ENCODE measurements around the gene GRIN2A. TPM values are rescaled to one million over a fixed set of nuclear protein-coding genes. Genes with fewer than 3 reads are reported as not detected.

The GRIN2A gene
- total and polyA plus RNA-seq, 4 experiments from 2014 or later: not detected

DNA sequence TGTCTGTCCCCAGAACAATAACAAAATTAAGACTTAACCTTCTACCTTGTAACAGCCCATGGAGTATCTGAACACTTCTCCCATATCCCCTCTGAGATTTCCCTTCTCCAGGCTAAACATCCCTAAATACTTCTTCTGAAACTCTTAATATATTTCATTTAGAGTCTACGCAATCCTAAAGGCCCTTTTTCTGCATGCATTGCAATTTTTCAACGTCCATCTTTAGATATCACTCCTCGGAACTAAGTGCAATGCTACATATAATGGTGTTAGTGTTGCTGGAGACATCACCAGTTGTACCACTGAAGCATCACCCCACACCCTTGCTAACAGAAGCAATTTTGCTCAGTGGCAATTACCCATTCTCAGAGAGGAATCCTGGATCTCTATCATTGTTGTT, 13.2 kb downstream of the GRIN2A start:
- no peak for DNase-seq
- intact Hi-C loops (cut with micrococcal nuclease): no loop called here
- Mint-ChIP-seq H3K4me1 (no peaks in the 10 kb centered on the region), H3K4me3 (no peak overlapping the region), H3K9me3 (peaks cover 0 to 10% (median 0%) of the 10 kb centered on the region in 8 donors), H3K27me3 (peaks cover 0 to 5% of the 10 kb centered on the region in 2 donors), H3K27ac (no peak overlapping the region), H3K36me3 (no peaks in the 10 kb centered on the region)
- Histone ChIP-seq H3K36me3 (ENCODE audit: insufficient read depth, low read length) (no peaks in the 10 kb centered on the region), H3K4me3 (ENCODE audit: low read length in 2 of 2) (no peak overlapping the region), H3K4me1 (ENCODE audit: insufficient read depth, low read length) (no peaks in the 10 kb centered on the region), H3K9me3 (ENCODE audit: control insufficient read depth in 1 of 2, low read length in 2 of 2) (no peaks in the 10 kb centered on the region), H3K27me3 (ENCODE audit: insufficient read depth, low read length) (no peaks in the 10 kb centered on the region), H3K27ac (ENCODE audit: low read depth, low read length) (no peak overlapping the region)
- ChIA-PET CTCF (ENCODE audit: partially characterized antibody) (no interaction called here), POLR2A (ENCODE audit: partially characterized antibody) (no interaction called here)

DNA sequence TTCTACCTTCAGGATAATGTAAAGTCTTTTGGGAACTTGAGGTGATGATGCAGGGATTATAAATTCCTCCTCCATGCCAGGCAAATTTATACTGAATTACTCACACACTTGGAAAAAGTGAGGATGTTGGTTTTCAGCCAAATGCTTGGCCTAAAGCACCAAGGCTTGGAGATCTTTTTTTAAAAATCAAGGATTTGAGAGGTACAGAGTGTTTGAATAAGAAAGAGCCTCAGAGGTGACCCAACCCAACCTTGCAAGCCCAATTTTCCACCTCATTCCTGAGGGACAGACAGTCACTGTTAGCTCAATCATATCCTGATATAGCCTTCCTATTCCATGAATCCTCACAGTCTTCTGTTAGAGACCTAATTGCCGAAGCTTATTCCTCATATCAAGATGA, 14.0 kb downstream of the GRIN2A start:
- H3K4me3 Mint-ChIP-seq: no peak overlapping the region
- ChIA-PET POLR2A (ENCODE audit: partially characterized antibody) (no interaction called here), CTCF (ENCODE audit: partially characterized antibody) (no interaction called here)
- no peak for DNase-seq
- Histone ChIP-seq H3K4me1 (ENCODE audit: insufficient read depth, low read length) (no peaks in the 10 kb centered on the region), H3K4me3 (ENCODE audit: low read length in 2 of 2) (no peak overlapping the region), H3K27me3 (ENCODE audit: insufficient read depth, low read length) (no peaks in the 10 kb centered on the region), H3K9me3 (ENCODE audit: control insufficient read depth in 1 of 2, low read length in 2 of 2) (no peaks in the 10 kb centered on the region), H3K27ac (ENCODE audit: low read depth, low read length) (no peak overlapping the region), H3K36me3 (ENCODE audit: insufficient read depth, low read length) (no peaks in the 10 kb centered on the region)
- intact Hi-C loops (cut with micrococcal nuclease): no loop called here
- H3K4me1 Mint-ChIP-seq: no peaks in the 10 kb centered on the region
- H3K9me3 Mint-ChIP-seq: peaks cover 0 to 9% (median 0%) of the 10 kb centered on the region in 8 donors
- no peak overlapping the region for H3K27ac Mint-ChIP-seq
- H3K27me3 Mint-ChIP-seq: peaks cover 0 to 5% of the 10 kb centered on the region in 2 donors
- no peaks in the 10 kb centered on the region for H3K36me3 Mint-ChIP-seq

DNA sequence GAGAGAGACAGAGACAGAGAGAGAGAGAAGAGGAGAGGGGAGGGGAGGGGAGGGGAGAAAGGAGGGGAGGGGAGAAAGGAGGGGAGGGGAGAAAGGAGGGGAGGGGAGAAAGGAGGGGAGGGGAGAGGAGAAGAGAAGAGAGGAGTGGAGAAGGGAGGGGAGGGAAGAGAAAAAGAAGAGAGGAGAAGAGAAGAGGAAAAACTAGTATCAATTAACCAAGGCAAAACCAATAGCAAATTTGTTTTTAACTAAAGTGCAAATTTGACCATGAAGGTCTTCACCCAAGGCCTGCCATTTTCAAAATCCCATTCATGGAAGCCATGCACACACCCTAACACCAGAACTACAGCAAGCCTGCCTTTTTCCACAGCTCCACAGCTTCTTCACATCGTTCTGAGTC, 16.6 kb downstream of the GRIN2A start:
- POLR2A ChIA-PET (ENCODE audit: partially characterized antibody): no interaction called here
- no peaks in the 10 kb centered on the region for H3K9me3 ChIP-seq (ENCODE audit: control insufficient read depth in 1 of 2, low read length in 2 of 2)
- H3K9me3 Mint-ChIP-seq: peaks cover 0 to 9% (median under 1%) of the 10 kb centered on the region in 8 donors
- H3K36me3 ChIP-seq (ENCODE audit: insufficient read depth, low read length): no peaks in the 10 kb centered on the region
- intact Hi-C loops (cut with micrococcal nuclease): no loop called here
- H3K27me3 Mint-ChIP-seq: peaks cover 2 to 3% of the 10 kb centered on the region in 2 donors
- H3K4me3 Mint-ChIP-seq: no peak overlapping the region
- no peaks in the 10 kb centered on the region for H3K36me3 Mint-ChIP-seq
- H3K27ac Mint-ChIP-seq: no peak overlapping the region
- H3K4me3 ChIP-seq (ENCODE audit: low read length in 2 of 2): no peak overlapping the region
- DNase-seq: no peak
- no peak overlapping the region for H3K27ac ChIP-seq (ENCODE audit: low read depth, low read length)
- H3K4me1 Mint-ChIP-seq: no peaks in the 10 kb centered on the region
- no peaks in the 10 kb centered on the region for H3K4me1 ChIP-seq (ENCODE audit: insufficient read depth, low read length)
- no peaks in the 10 kb centered on the region for H3K27me3 ChIP-seq (ENCODE audit: insufficient read depth, low read length)
- CTCF ChIA-PET (ENCODE audit: partially characterized antibody): no interaction called here

DNA sequence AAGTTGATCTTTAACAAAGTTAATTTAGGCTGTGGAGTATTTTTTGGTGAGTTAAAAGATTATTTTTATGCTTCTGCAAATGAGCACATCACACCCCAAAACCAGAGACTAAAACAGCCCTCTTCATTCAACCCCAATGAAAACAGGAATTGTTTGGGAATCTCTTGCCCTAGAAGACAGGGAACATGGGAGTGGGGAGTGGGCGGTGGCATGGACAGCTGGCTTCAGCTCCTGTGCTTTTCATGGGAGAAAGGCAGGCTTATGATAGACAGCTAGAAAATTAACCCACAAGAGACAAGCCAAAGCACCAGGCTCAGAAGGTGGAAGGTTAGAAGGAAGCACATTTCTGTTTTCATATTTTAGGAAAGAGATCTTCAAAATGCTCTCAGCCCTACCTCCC, 19.2 kb downstream of the GRIN2A start:
- H3K9me3 Mint-ChIP-seq: peaks cover 0 to 3% (median 0%) of the 10 kb centered on the region in 8 donors

DNA sequence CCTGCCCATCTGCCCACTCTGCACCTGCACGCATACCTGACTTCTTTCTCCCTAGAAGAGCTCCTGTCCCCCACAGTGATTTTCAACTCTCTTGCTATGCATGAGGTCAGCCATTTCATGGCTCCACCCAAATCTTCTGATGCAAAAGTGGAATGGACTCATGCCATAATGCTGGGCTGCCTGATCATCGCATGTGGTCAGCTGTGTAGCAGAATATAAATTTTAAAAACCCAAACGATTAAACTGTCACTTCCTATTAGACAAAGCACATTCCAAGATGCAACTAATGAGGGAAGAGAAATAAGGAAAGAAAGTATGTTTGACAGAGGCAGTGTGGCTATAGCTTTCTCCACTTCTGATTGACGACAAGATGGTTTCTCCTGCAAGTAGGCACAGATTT, 26.1 kb downstream of the GRIN2A start:
- ChIA-PET POLR2A (ENCODE audit: partially characterized antibody) (no interaction called here), CTCF (ENCODE audit: partially characterized antibody) (no interaction called here)
- no peak for DNase-seq
- Histone ChIP-seq H3K4me1 (ENCODE audit: insufficient read depth, low read length) (no peaks in the 10 kb centered on the region), H3K4me3 (ENCODE audit: low read length in 2 of 2) (no peak overlapping the region), H3K27me3 (ENCODE audit: insufficient read depth, low read length) (no peaks in the 10 kb centered on the region), H3K27ac (ENCODE audit: low read depth, low read length) (no peak overlapping the region), H3K9me3 (ENCODE audit: control insufficient read depth in 1 of 2, low read length in 2 of 2) (no peaks in the 10 kb centered on the region), H3K36me3 (ENCODE audit: insufficient read depth, low read length) (no peaks in the 10 kb centered on the region)
- intact Hi-C loops (cut with micrococcal nuclease): no loop called here
- H3K27ac Mint-ChIP-seq: no peak overlapping the region
- no peaks in the 10 kb centered on the region for H3K4me1 Mint-ChIP-seq
- H3K36me3 Mint-ChIP-seq: no peaks in the 10 kb centered on the region
- H3K4me3 Mint-ChIP-seq: no peak overlapping the region
- H3K9me3 Mint-ChIP-seq: peaks cover 0 to 9% (median 2%) of the 10 kb centered on the region in 8 donors
- peaks cover 6 to 9% of the 10 kb centered on the region in 2 donors for H3K27me3 Mint-ChIP-seq

More for the DNA sequence above, 19.2 kb downstream of the GRIN2A start:
- Mint-ChIP-seq H3K27ac (no peak overlapping the region), H3K4me1 (no peaks in the 10 kb centered on the region), H3K4me3 (no peak overlapping the region), H3K36me3 (no peaks in the 10 kb centered on the region), H3K27me3 (peaks cover 4 to 6% of the 10 kb centered on the region in 2 donors)
- Histone ChIP-seq H3K9me3 (ENCODE audit: control insufficient read depth in 1 of 2, low read length in 2 of 2) (no peaks in the 10 kb centered on the region), H3K4me1 (ENCODE audit: insufficient read depth, low read length) (no peaks in the 10 kb centered on the region), H3K27ac (ENCODE audit: low read depth, low read length) (no peak overlapping the region), H3K36me3 (ENCODE audit: insufficient read depth, low read length) (no peaks in the 10 kb centered on the region), H3K27me3 (ENCODE audit: insufficient read depth, low read length) (no peaks in the 10 kb centered on the region), H3K4me3 (ENCODE audit: low read length in 2 of 2) (no peak overlapping the region)
- ChIA-PET POLR2A (ENCODE audit: partially characterized antibody) (no interaction called here), CTCF (ENCODE audit: partially characterized antibody) (no interaction called here)
- DNase-seq: no peak
- intact Hi-C loops (cut with micrococcal nuclease): no loop called here

DNA sequence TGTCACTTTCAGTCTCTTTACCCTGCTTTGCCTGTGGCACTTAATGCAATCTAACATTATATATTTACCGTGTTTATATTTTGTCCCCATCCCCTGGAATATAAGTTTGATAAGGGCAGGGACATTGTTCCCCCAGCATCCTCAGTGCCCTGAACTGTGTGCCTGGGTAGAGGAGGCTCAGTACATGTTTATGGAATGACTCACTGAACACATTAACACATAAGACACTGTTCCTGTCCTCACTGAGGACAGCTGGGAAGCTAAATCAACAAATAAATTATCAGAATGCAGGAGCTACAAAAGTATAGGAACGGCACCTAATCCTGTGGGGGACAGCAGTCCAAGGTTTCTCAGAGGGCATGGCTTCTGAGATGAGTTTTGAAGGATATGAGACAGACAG, 27.8 kb downstream of the GRIN2A start:
- Mint-ChIP-seq H3K27ac (no peak overlapping the region), H3K27me3 (peaks cover 4 to 9% of the 10 kb centered on the region in 2 donors), H3K4me1 (no peaks in the 10 kb centered on the region), H3K4me3 (no peak overlapping the region), H3K9me3 (peaks cover 0 to 9% (median under 1%) of the 10 kb centered on the region in 8 donors), H3K36me3 (no peaks in the 10 kb centered on the region)
- DNase-seq: no peak
- intact Hi-C loops (cut with micrococcal nuclease): no loop called here
- Histone ChIP-seq H3K9me3 (ENCODE audit: control insufficient read depth in 1 of 2, low read length in 2 of 2) (no peaks in the 10 kb centered on the region), H3K4me3 (ENCODE audit: low read length in 2 of 2) (no peak overlapping the region), H3K4me1 (ENCODE audit: insufficient read depth, low read length) (no peaks in the 10 kb centered on the region), H3K27ac (ENCODE audit: low read depth, low read length) (no peak overlapping the region), H3K27me3 (ENCODE audit: insufficient read depth, low read length) (no peaks in the 10 kb centered on the region), H3K36me3 (ENCODE audit: insufficient read depth, low read length) (no peaks in the 10 kb centered on the region)
- ChIA-PET CTCF (ENCODE audit: partially characterized antibody) (no interaction called here), POLR2A (ENCODE audit: partially characterized antibody) (no interaction called here)

DNA sequence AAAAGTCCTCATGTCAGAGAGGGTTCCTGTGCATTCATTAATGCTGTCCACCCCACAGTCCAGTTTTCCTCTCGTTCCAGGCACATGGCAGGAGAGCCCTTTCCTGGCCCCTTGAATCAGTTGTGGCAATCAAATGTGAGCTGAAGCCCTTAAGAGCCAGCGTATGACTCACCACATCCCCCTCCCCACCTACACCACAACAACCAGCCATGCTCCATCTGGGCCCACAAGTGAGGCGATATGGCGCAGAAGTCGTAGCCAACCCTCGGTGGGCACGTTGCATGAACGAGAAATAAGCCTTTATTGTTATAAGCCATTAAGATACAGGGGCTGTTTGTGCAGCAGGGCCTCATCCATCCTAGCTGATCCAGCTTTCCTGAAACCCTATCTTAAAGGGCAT, 28.2 kb downstream of the GRIN2A start:
- intact Hi-C loops (cut with micrococcal nuclease): no loop called here
- Mint-ChIP-seq H3K27me3 (peaks cover 4 to 8% of the 10 kb centered on the region in 2 donors), H3K9me3 (peaks cover 0 to 9% (median under 1%) of the 10 kb centered on the region in 8 donors), H3K4me3 (no peak overlapping the region), H3K27ac (no peak overlapping the region), H3K4me1 (no peaks in the 10 kb centered on the region), H3K36me3 (no peaks in the 10 kb centered on the region)
- Histone ChIP-seq H3K27me3 (ENCODE audit: insufficient read depth, low read length) (no peaks in the 10 kb centered on the region), H3K27ac (ENCODE audit: low read depth, low read length) (no peak overlapping the region), H3K4me1 (ENCODE audit: insufficient read depth, low read length) (no peaks in the 10 kb centered on the region), H3K4me3 (ENCODE audit: low read length in 2 of 2) (no peak overlapping the region), H3K9me3 (ENCODE audit: control insufficient read depth in 1 of 2, low read length in 2 of 2) (no peaks in the 10 kb centered on the region), H3K36me3 (ENCODE audit: insufficient read depth, low read length) (no peaks in the 10 kb centered on the region)
- ChIA-PET POLR2A (ENCODE audit: partially characterized antibody) (no interaction called here), CTCF (ENCODE audit: partially characterized antibody) (no interaction called here)
- no peak for DNase-seq

DNA sequence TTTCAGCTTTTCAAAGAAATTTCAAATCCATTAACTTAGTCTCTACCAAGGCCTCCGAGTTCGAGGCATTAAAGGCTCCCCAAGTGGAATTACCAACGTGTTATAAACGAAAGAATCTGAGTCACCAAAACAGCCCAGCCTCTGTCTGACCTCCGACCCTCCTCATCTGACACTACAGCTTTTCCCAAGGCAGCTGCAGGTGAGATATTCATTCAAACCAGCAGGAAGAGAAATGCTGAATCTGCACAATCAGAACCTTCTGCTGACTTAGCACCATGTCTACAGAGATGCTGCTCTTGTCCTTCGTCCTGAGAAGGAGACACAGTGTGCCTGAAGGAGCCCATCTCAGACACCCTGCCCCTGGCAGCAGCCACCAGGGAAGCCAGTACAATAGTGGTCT, 30.5 kb downstream of the GRIN2A start:
- ChIA-PET POLR2A (ENCODE audit: partially characterized antibody) (no interaction called here), CTCF (ENCODE audit: partially characterized antibody) (no interaction called here)
- Mint-ChIP-seq H3K27me3 (peaks cover 5 to 7% of the 10 kb centered on the region in 2 donors), H3K4me3 (no peak overlapping the region), H3K4me1 (no peaks in the 10 kb centered on the region), H3K36me3 (no peaks in the 10 kb centered on the region), H3K27ac (no peak overlapping the region), H3K9me3 (peaks cover 0 to 14% (median under 1%) of the 10 kb centered on the region in 8 donors)
- intact Hi-C loops (cut with micrococcal nuclease): no loop called here
- Histone ChIP-seq H3K27me3 (ENCODE audit: insufficient read depth, low read length) (no peaks in the 10 kb centered on the region), H3K9me3 (ENCODE audit: control insufficient read depth in 1 of 2, low read length in 2 of 2) (no peaks in the 10 kb centered on the region), H3K4me3 (ENCODE audit: low read length in 2 of 2) (no peak overlapping the region), H3K4me1 (ENCODE audit: insufficient read depth, low read length) (no peaks in the 10 kb centered on the region), H3K36me3 (ENCODE audit: insufficient read depth, low read length) (no peaks in the 10 kb centered on the region), H3K27ac (ENCODE audit: low read depth, low read length) (no peak overlapping the region)
- no peak for DNase-seq
